H9 (cell line): Measurements from ENCODE around the gene BRD1. TPM values are rescaled to one million over a fixed set of nuclear protein-coding genes. Genes with fewer than 3 reads are reported as not detected.

Experiments
- DNase-seq: peaks from one replicate; pipeline ENCODE4 v3.0.0-alpha.2; 2017
- H2AFZ ChIP-seq: one replicate; pipeline ENCODE4 v1.6.1; 2013; ENCODE audit warnings: mild to moderate bottlenecking, low read length, control low read depth, moderate library complexity
- H2AK5ac ChIP-seq: 2 replicates; pipeline ENCODE4 v1.6.1; 2013; ENCODE audit warnings: low read length, control low read depth, mixed read lengths; ENCODE audit not compliant: insufficient read length
- H2BK120ac ChIP-seq: one replicate; pipeline ENCODE4 v1.6.1; 2013; ENCODE audit warnings: low read depth, mild to moderate bottlenecking, low read length, control low read depth, inconsistent platforms; ENCODE audit not compliant: poor library complexity, severe bottlenecking
- H2BK12ac ChIP-seq: 2 replicates; pipeline ENCODE4 v1.6.1; 2013; ENCODE audit warnings: low read length, control low read depth, mixed read lengths, low read depth; ENCODE audit not compliant: insufficient read length
- H2BK15ac ChIP-seq: 2 replicates; pipeline ENCODE4 v1.6.1; 2013; ENCODE audit warnings: low read depth, low read length, control low read depth
- H2BK20ac ChIP-seq: one replicate; pipeline ENCODE4 v1.6.1; 2013; ENCODE audit warnings: low read depth, mild to moderate bottlenecking, low read length, control low read depth, inconsistent platforms; ENCODE audit not compliant: poor library complexity, severe bottlenecking
- H2BK5ac ChIP-seq: 2 replicates; pipeline ENCODE4 v1.6.1; 2013; ENCODE audit warnings: low read length, control low read depth, mixed read lengths; ENCODE audit not compliant: insufficient read length
- H3K14ac ChIP-seq: 2 replicates; pipeline ENCODE4 v1.6.1; 2013; ENCODE audit warnings: low read length, control low read depth; ENCODE audit not compliant: insufficient read depth
- H3K18ac ChIP-seq: 2 replicates; pipeline ENCODE4 v1.6.1; 2013; ENCODE audit warnings: low read depth, mild to moderate bottlenecking, mixed read lengths, low read length, control low read depth; ENCODE audit not compliant: insufficient read length
- H3K23ac ChIP-seq: 2 replicates; pipeline ENCODE4 v1.6.1; 2013; ENCODE audit warnings: low read length, control low read depth, mixed read lengths, low read depth; ENCODE audit not compliant: insufficient read length
- H3K23me2 ChIP-seq: 2 replicates; pipeline ENCODE4 v1.6.1; 2013; ENCODE audit warnings: low read depth, mild to moderate bottlenecking, mixed read lengths, low read length, control low read depth; ENCODE audit not compliant: insufficient read length, poor library complexity, severe bottlenecking
- H3K27ac ChIP-seq: 2 replicates; pipeline ENCODE4 v1.5.1; 2013; ENCODE audit warnings: low read length, control low read depth, mixed read lengths, low read depth; ENCODE audit not compliant: insufficient read length
- H3K27me3 ChIP-seq: 2 replicates; pipeline ENCODE4 v1.6.1; 2013; ENCODE audit warnings: low read length, control low read depth, inconsistent platforms; ENCODE audit not compliant: insufficient read depth
- H3K4ac ChIP-seq: 2 replicates; pipeline ENCODE4 v1.6.1; 2013; ENCODE audit warnings: low read depth, mild to moderate bottlenecking, control low read depth, inconsistent platforms, low read length, moderate library complexity
- H3K4me1 ChIP-seq: 2 replicates; pipeline ENCODE4 v1.6.1; 2013; ENCODE audit warnings: low read length, control low read depth, inconsistent platforms; ENCODE audit not compliant: insufficient read depth
- H3K4me2 ChIP-seq: 2 replicates; pipeline ENCODE4 v1.6.1; 2013; ENCODE audit warnings: low read length, control low read depth, mixed read lengths; ENCODE audit not compliant: insufficient read length, insufficient read depth
- H3K56ac ChIP-seq: 2 replicates; pipeline ENCODE4 v1.6.1; 2013; ENCODE audit warnings: low read depth, mild to moderate bottlenecking, mixed read lengths, low read length, control low read depth; ENCODE audit not compliant: insufficient read length
- H3K79me1 ChIP-seq: 2 replicates; pipeline ENCODE4 v1.6.1; 2013; ENCODE audit warnings: low read depth, mild to moderate bottlenecking, moderate library complexity, low read length, control low read depth, inconsistent platforms; ENCODE audit not compliant: insufficient read depth, poor library complexity, severe bottlenecking
- H3K79me2 ChIP-seq: 2 replicates; pipeline ENCODE4 v1.6.1; 2013; ENCODE audit warnings: low read length, control low read depth, inconsistent platforms; ENCODE audit not compliant: insufficient read depth
- H3K9ac ChIP-seq: 2 replicates; pipeline ENCODE4 v1.6.1; 2013; ENCODE audit warnings: low read length, control low read depth, mixed read lengths; ENCODE audit not compliant: insufficient read length; ENCODE audit errors: extremely low read depth
- H3K9me3 ChIP-seq: one replicate; pipeline ENCODE4 v1.6.1; 2013; ENCODE audit warnings: low read depth, low read length, inconsistent platforms; ENCODE audit not compliant: control insufficient read depth
- H3T11ph ChIP-seq: one replicate; pipeline ENCODE4 v1.6.1; 2013; ENCODE audit warnings: mild to moderate bottlenecking, low read length, control low read depth, inconsistent platforms
- H4K20me1 ChIP-seq: one replicate; pipeline ENCODE4 v1.6.1; 2013; ENCODE audit not compliant: control insufficient read depth, insufficient read length, insufficient read depth
- H4K5ac ChIP-seq: 2 replicates; pipeline ENCODE4 v1.6.1; 2013; ENCODE audit warnings: low read depth, mild to moderate bottlenecking, mixed read lengths, low read length, control low read depth; ENCODE audit not compliant: insufficient read length
- H4K8ac ChIP-seq: replicated peaks from 2 replicates; pipeline ENCODE4 v1.6.1; 2013; ENCODE audit warnings: low read length, control low read depth, mixed read lengths, low read depth; ENCODE audit not compliant: insufficient read length
- H4K91ac ChIP-seq: 2 replicates; pipeline ENCODE4 v1.6.1; 2013; ENCODE audit warnings: low read depth, mild to moderate bottlenecking, moderate library complexity, mixed read lengths, low read length, control low read depth; ENCODE audit not compliant: insufficient read length
- H3K27ac Mint-ChIP-seq, 3 experiments: 2 replicates in 2 of 3; 3 replicates in 1 of 3; pipeline ENCODE4 v1.8.0; 2020 to 2021; ENCODE audit warnings: mixed read lengths in 3 of 3, mild to moderate bottlenecking in 1 of 3, moderate library complexity in 1 of 3
- H3K27me3 Mint-ChIP-seq: 2 replicates; pipeline ENCODE4 v1.8.0; 2021; ENCODE audit warnings: low read depth, mild to moderate bottlenecking, moderate library complexity, mixed read lengths
- H3K36me3 Mint-ChIP-seq, 3 experiments: 2 replicates in 2 of 3; 3 replicates in 1 of 3; pipeline ENCODE4 v1.8.0; 2020 to 2021; ENCODE audit warnings: low read depth in 3 of 3, mixed read lengths in 3 of 3; ENCODE audit not compliant: insufficient read depth in 1 of 3
- H3K4me1 Mint-ChIP-seq, 2 experiments: 2 replicates each; pipeline ENCODE4 v1.8.0; 2020; ENCODE audit warnings: mixed read lengths in 2 of 2
- H3K4me3 Mint-ChIP-seq, 2 experiments: 2 replicates in 1 of 2; 3 replicates in 1 of 2; pipeline ENCODE4 v1.8.0; 2020 to 2021; ENCODE audit warnings: mild to moderate bottlenecking in 2 of 2, mixed read lengths in 2 of 2, moderate library complexity in 1 of 2
- H3K9me3 Mint-ChIP-seq, 2 experiments: 2 replicates in 1 of 2; 3 replicates in 1 of 2; pipeline ENCODE4 v1.8.0; 2020; ENCODE audit warnings: mild to moderate bottlenecking in 2 of 2, mixed read lengths in 2 of 2, moderate library complexity in 1 of 2
- CTCF ChIP-seq: fragments of 200-600 bp; sonication (generic); conservative IDR thresholded peaks from 3 replicates; pipeline ENCODE4 v1.8.0; 2021; ENCODE audit warnings: antibody characterized with exemption, mild to moderate bottlenecking
- WGBS: extraction: QIAGEN DNeasy Blood & Tissue Kit; methylation state at CpG from one replicate; pipeline ENCODE4 v1.1.7; 2013; ENCODE audit warnings: missing lambda C conversion rate, low lambda C conversion rate, mixed read lengths; ENCODE audit not compliant: insufficient read length; ENCODE audit errors: extremely low coverage; 5-methylcytosine and 5-hydroxymethylcytosine counted together
- total RNA-seq: library from RNA; stranded (reverse); gene quantifications from 2 replicates; pipeline ENCODE4 v1.2.1, GENCODE V29; 2021

BRD1 gene
- total RNA-seq, 1 experiment from 2014 or later: 51.3 TPM

DNA sequence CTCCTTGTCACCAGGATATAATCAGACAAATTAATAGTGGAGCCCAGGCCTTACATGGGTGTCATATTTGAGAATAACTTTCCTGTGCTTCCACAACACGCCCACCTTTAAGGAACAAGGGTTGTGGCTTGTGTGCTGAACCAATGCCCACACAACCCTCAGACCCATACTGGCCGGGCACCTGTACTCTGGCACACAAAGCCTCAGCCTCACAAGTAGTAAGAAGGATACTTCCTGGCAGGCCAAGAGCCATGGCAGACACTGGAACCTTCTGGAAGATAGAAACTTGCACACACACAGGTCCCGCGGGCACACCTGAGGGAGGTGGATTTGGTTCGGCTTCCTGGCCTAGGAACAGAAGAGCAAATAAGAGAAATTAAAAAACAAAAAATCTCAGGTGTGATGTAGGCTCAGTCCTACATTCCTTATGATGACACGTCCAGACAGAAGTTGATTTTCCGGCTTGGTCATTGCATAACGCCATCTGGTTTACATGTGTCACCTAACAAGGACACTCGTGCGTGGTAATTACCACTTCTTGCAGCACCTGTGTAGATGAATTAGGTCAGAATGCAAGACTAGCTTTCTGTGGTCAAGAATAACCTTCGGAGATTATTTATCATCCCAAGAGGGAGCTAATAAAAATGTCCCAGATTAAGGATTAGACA lies 5.8 kb upstream of the BRD1 start:
- Histone ChIP-seq H3K27me3 (no peaks in the 10 kb centered on the region), H4K8ac (no peak overlapping the region), H3K79me1 (no peaks in the 10 kb centered on the region), H2AK5ac (no peak overlapping the region), H4K20me1 (no peaks in the 10 kb centered on the region), H2AFZ (no peak overlapping the region), H2BK15ac (no peak overlapping the region), H3K4ac (no peak overlapping the region), H2BK5ac (no peak overlapping the region), H4K5ac (no peak overlapping the region), H4K91ac (no peak overlapping the region), H3K4me2 (no peak overlapping the region), H2BK20ac (no peak overlapping the region), H3K27ac (no peak overlapping the region), H3K4me1 (no peaks in the 10 kb centered on the region), H3K56ac (no peak overlapping the region), H3K79me2 (no peaks in the 10 kb centered on the region), H3K14ac (no peak overlapping the region), H2BK120ac (no peak overlapping the region), H3K23me2 (no peaks in the 10 kb centered on the region), H3K9ac (no peak overlapping the region), H3T11ph (no peak overlapping the region), H2BK12ac (no peak overlapping the region), H3K9me3 (no peaks in the 10 kb centered on the region), H3K18ac (no peak overlapping the region), H3K23ac (no peak overlapping the region)
- no peak for DNase-seq
- Mint-ChIP-seq H3K4me1 (no peaks in the 10 kb centered on the region), H3K9me3 (peaks cover 20 to 42% of the 10 kb centered on the region in 2 experiments), H3K36me3 (peaks cover 7 to 26% (median 17%) of the 10 kb centered on the region in 3 experiments; a peak in 6 of 7 replicates), H3K27me3 (peaks cover 54% of the 10 kb centered on the region), H3K4me3 (no peak overlapping the region), H3K27ac (no peak overlapping the region)
- no CpG with 5 or more reads among the region's 11 CpGs for WGBS
- no peak for TF ChIP-seq CTCF
